MCF 10A (cell line): ENCODE data around the gene TSC22D4. TPM values are rescaled to one million over a fixed set of nuclear protein-coding genes. Genes with fewer than 3 reads are reported as not detected.

Experiments
- BruUV-seq: library from RNA; stranded (reverse); fragments of 400-500 nt; replicated peaks from 2 replicates; lab custom pipeline; 2021; lab: Mats Ljungman, UMichigan
- CTCF ChIA-PET: fragments of 300-600 bp; sonication (Branson Sonifier 250); formaldehyde crosslinking; extraction: SDS; loops from one replicate; lab custom pipeline; 2021; ENCODE audit warnings: antibody characterized with exemption, inconsistent platforms; lab: Yijun Ruan, JAX
- POLR2A ChIA-PET: fragments of 300-600, 350-650 bp; sonication (Branson Sonifier 250); formaldehyde crosslinking; extraction: SDS; loops from one replicate; lab custom pipeline; 2020; ENCODE audit warnings: antibody characterized with exemption, inconsistent platforms; lab: Yijun Ruan, JAX
- DNase-seq: peaks from one replicate; pipeline ENCODE4 v3.0.0-alpha.2; 2018; ENCODE audit not compliant: unreplicated experiment
- H3K27ac Mint-ChIP-seq: one replicate; pipeline ENCODE4 v1.8.0; 2022; ENCODE audit warnings: mild to moderate bottlenecking, low read depth, mixed read lengths; ENCODE audit not compliant: unreplicated experiment
- H3K27me3 Mint-ChIP-seq: one replicate; pipeline ENCODE4 v1.8.0; 2022; ENCODE audit warnings: mixed read lengths; ENCODE audit not compliant: insufficient read depth, unreplicated experiment
- H3K36me3 Mint-ChIP-seq: one replicate; pipeline ENCODE4 v1.8.0; 2022; ENCODE audit warnings: mild to moderate bottlenecking, moderate library complexity, mixed read lengths; ENCODE audit not compliant: insufficient read depth, unreplicated experiment
- H3K4me1 Mint-ChIP-seq: one replicate; pipeline ENCODE4 v1.8.0; 2022; ENCODE audit warnings: mixed read lengths; ENCODE audit not compliant: insufficient read depth, unreplicated experiment
- H3K4me3 Mint-ChIP-seq: one replicate; pipeline ENCODE4 v1.8.0; 2022; ENCODE audit warnings: mild to moderate bottlenecking, moderate library complexity, mixed read lengths; ENCODE audit not compliant: unreplicated experiment
- H3K9me3 Mint-ChIP-seq: one replicate; pipeline ENCODE4 v1.8.0; 2022; ENCODE audit warnings: mixed read lengths; ENCODE audit not compliant: unreplicated experiment
- intact Hi-C: fragments of 100-400 bp; cut with micrococcal nuclease; formaldehyde crosslinking; loops from 2 replicates; pipeline ENCODE4 v1.14.1; 2022
- total RNA-seq: library from RNA; stranded (reverse); gene quantifications from 2 replicates; pipeline ENCODE4 v1.2.3, GENCODE V29; 2022
- TF ChIP-seq, protein P1 (sequence below): fragments of 200-600 bp; IDR thresholded peaks from one replicate; pipeline ENCODE4 v1.8.0; 2022; ENCODE audit warnings: antibody characterized with exemption, mild to moderate bottlenecking; ENCODE audit not compliant: unreplicated experiment

TSC22D4 gene
- total RNA-seq, 1 experiment from 2014 or later = 36.0 TPM

DNA sequence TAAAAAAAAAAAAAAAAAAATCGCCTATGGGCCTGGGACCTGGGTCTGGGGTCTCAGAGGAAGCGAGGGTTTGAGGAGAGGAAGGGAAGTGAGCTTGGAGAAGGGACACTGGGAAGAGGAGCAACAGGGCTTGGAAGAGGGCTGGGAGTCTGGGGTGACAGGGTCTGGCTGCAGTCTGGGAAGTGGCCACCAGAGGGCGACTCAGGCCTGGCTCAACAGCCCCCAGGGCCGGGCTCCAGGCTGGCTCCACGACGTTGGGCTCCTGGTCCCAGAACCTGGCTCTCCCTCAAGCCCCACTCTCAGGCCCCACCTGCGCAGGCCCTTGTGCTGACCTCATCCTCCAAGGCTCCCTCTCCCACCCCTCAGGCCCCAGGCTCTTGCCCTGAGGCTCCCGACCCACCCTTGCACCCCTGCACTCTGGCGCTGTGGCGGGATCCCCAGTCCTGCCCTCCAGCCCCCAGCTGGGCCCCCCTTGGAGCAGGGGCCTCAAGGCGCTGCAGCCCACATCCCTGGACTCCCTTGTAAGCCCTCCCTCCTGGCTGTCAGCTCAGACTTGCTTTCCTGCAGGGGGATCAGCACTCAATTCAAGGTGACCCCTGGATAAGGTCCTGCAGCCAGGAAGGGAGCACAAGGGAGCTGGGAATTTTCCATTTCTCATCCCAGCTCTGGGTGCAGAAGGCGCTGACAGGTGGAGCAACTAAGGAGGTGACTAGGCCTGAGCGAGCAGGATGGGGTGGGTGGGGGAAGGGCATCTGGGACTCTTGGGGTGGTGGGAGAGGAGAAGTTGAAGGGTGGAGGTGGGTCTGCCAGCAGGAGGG lies 9.6 kb downstream of the TSC22D4 start:
- no TSS peak for BruUV-seq
- H3K4me1 Mint-ChIP-seq = peaks cover 5% of the 10 kb centered on the region
- DNase-seq = peak; percentile 64
- H3K9me3 Mint-ChIP-seq = no peaks in the 10 kb centered on the region
- intact Hi-C loops = loop anchor here (1.0 to 5.0 kb wide), 2 partner anchors 90 to 223 kb away; partner anchors contain the start of gene GIGYF1
- POLR2A ChIA-PET = interaction anchor here (0.6 to 1.1 kb wide), 4 partner anchors 10 to 139 kb away, joined by 3 read pairs; partner anchors contain the start of gene TSC22D4
- CTCF ChIA-PET = interaction anchor here (0.6 to 4.2 kb wide), 39 partner anchors 8 to 1014 kb away, joined by 3 to 95 read pairs (median 4); partner anchors contain the start of genes FBXO24, NYAP1, POP7 and SRRT
- H3K27me3 Mint-ChIP-seq = no peaks in the 10 kb centered on the region
- TF ChIP-seq, protein P1, sequence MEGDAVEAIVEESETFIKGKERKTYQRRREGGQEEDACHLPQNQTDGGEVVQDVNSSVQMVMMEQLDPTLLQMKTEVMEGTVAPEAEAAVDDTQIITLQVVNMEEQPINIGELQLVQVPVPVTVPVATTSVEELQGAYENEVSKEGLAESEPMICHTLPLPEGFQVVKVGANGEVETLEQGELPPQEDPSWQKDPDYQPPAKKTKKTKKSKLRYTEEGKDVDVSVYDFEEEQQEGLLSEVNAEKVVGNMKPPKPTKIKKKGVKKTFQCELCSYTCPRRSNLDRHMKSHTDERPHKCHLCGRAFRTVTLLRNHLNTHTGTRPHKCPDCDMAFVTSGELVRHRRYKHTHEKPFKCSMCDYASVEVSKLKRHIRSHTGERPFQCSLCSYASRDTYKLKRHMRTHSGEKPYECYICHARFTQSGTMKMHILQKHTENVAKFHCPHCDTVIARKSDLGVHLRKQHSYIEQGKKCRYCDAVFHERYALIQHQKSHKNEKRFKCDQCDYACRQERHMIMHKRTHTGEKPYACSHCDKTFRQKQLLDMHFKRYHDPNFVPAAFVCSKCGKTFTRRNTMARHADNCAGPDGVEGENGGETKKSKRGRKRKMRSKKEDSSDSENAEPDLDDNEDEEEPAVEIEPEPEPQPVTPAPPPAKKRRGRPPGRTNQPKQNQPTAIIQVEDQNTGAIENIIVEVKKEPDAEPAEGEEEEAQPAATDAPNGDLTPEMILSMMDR = peak; percentile 94
- H3K36me3 Mint-ChIP-seq = peaks cover 16% of the 10 kb centered on the region
- H3K27ac Mint-ChIP-seq = no peak overlapping the region
- H3K4me3 Mint-ChIP-seq = no peak overlapping the region

DNA sequence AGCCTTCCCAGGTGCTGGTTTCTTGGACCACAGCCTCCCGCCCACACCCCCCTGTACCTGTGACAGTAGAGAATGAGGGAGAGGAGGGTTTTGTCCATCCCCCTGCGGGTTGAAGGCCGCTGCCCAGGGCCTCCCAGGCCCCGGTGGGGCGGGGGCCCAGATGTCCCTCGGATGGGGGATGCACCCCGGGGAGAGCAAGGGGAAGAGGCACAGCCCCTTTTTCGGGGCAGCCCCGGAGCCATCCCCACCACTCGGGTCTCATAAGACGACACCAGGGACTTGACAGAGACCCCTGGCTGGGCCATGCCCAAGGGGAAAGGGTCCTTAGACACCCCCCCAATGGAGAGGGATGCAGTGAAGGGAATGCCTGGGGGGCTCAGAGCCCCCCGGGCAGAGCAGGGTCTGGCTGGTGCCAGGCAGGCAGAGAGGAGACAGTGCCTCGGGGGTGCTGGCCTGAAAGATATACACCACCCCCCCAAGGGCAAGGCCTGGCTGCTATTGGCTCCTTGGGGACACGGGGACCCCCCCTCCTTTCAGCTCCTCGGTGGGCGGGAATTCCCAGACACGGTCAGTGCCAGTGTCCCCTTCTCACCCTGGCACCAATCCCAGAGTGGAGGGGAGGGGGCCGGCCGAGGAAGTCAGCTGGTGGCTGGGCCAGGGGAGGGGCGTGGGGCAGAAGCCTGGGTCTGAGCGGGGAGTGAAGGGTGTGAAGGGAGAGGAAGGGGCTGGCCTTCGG lies 11.2 kb downstream of the TSC22D4 start:
- ChIA-PET POLR2A (no interaction called here), CTCF (interaction anchor here (2.6 to 4.2 kb wide), 2 partner anchors 91 to 97 kb away, joined by 27 to 95 read pairs; no protein-coding TSS in a partner anchor)
- Mint-ChIP-seq H3K9me3 (no peaks in the 10 kb centered on the region), H3K27ac (no peak overlapping the region), H3K4me3 (no peak overlapping the region), H3K36me3 (no peaks in the 10 kb centered on the region), H3K4me1 (no peaks in the 10 kb centered on the region), H3K27me3 (no peaks in the 10 kb centered on the region)
- BruUV-seq = no TSS peak
- TF ChIP-seq, protein P1 = no peak
- intact Hi-C loops = loop anchor here (5.0 kb wide), 1 partner anchor 224 kb away; the partner anchor contains the start of gene GIGYF1
- DNase-seq = no peak

DNA sequence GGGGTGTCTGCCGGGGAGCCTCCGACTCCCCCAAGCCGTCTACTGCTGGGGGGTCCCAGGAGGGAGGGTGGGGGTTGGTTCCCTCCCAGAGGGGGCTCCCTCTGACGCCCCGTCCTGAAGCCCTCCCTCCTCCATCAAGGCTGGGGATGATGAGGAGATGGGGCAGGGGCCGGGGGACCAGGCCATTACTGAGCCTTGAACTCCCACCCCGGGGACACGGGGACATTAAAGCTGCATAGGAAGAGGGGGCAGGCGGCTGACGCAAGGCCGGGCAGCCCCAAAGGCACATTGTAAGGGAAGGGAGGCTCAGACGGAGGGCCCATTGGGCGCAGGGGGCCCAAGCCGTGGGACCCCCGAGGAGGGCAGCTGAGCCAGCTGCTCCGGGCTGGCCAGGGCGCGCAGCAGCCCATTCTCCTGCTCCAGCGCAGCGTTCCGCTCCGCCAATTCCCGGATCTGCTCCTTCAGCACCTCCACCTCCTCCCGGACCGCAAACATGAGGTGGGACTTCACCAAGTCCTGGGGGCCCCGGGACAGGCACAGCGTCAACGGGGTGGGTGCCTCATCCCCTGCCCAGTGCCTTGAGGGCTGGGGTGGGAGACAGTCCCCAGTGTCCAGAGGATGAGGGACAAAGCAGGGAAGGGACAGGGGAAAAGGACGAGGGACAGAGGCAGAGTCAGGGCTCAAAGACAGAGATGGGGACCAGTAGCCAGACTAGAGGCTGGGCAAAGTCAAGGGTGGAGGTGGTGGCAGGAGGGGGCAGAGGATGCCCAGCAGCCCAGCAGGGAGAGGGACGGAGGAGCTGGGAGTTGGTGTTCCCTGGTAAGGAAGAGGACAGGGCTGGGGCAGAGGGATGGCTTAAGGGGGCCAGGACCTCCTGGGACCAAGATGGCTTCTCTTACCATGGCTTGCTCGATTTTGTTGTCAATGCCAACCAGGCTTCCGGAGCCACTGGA lies 12.1 kb downstream of the TSC22D4 start:
- CTCF ChIA-PET = interaction anchor here (4.2 kb wide), 1 partner anchor 91 kb away, joined by 95 read pairs; no protein-coding TSS in a partner anchor
- intact Hi-C loops = loop anchor here (5.0 kb wide), 1 partner anchor 225 kb away; the partner anchor contains the start of gene GIGYF1
- H3K4me1 Mint-ChIP-seq = no peaks in the 10 kb centered on the region
- H3K4me3 Mint-ChIP-seq = no peak overlapping the region
- TF ChIP-seq, protein P1 = no peak
- no peaks in the 10 kb centered on the region for H3K27me3 Mint-ChIP-seq
- H3K27ac Mint-ChIP-seq = no peak overlapping the region
- BruUV-seq = no TSS peak
- H3K36me3 Mint-ChIP-seq = no peaks in the 10 kb centered on the region
- no peak for DNase-seq
- POLR2A ChIA-PET = no interaction called here
- no peaks in the 10 kb centered on the region for H3K9me3 Mint-ChIP-seq
